ENCODE results near the gene DNMT1.
"Not testable (repeated sequence)": the region's sequence is repeated elsewhere in the genome, so short reads cannot be mapped to it uniquely, and the experiment has no call there.

DNMT1 gene

GRCh38 chr19:10222201-10222890 is 27.6 kb upstream of the DNMT1 start:
- no peak for DNase-seq (ENCODE audit: low read depth)

- no peak for DNase-seq (ENCODE audit: low read depth)
These were observed 25.9 kb upstream of the DNMT1 start for GRCh38 chr19:10220695-10221094.

- DNase-seq (ENCODE audit: low read depth): no peak
These were observed 24.9 kb upstream of the DNMT1 start for GRCh38 chr19:10219678-10220077.

GRCh38 chr19:10217085-10217484 is 22.3 kb upstream of the DNMT1 start:
- no peak for DNase-seq (ENCODE audit: low read depth)

GRCh38 chr19:10214784-10215183 is 20.0 kb upstream of the DNMT1 start:
- no peak for DNase-seq (ENCODE audit: low read depth)

GRCh38 chr19:10211691-10212090 is 16.9 kb upstream of the DNMT1 start:
- DNase-seq (ENCODE audit: low read depth): no peak

- no peak for DNase-seq (ENCODE audit: low read depth)
These were observed 16.3 kb upstream of the DNMT1 start for GRCh38 chr19:10211061-10211460.

- no peak for DNase-seq (ENCODE audit: low read depth)
These were observed 14.6 kb upstream of the DNMT1 start for GRCh38 chr19:10209315-10209714.

GRCh38 chr19:10207026-10207425 is 12.3 kb upstream of the DNMT1 start:
- no peak for DNase-seq (ENCODE audit: low read depth)

GRCh38 chr19:10206226-10206885 is 11.6 kb upstream of the DNMT1 start:
- no peak for DNase-seq (ENCODE audit: low read depth)

GRCh38 chr19:10205636-10206035 is 10.9 kb upstream of the DNMT1 start:
- no peak for DNase-seq (ENCODE audit: low read depth)

GRCh38 chr19:10203686-10204085 is 8.9 kb upstream of the DNMT1 start:
- DNase-seq (ENCODE audit: low read depth): no peak

GRCh38 chr19:10201176-10201575 is 6.4 kb upstream of the DNMT1 start:
- no peak for DNase-seq (ENCODE audit: low read depth)

- DNase-seq (ENCODE audit: low read depth): not testable (repeated sequence)
These were observed 5.3 kb upstream of the DNMT1 start for GRCh38 chr19:10200101-10200500.

- DNase-seq (ENCODE audit: low read depth): not testable (repeated sequence)
These were observed 4.3 kb upstream of the DNMT1 start for GRCh38 chr19:10198889-10199644.

GRCh38 chr19:10195199-10195519 is 406 bp upstream of the DNMT1 start:
- no peak for DNase-seq (ENCODE audit: low read depth)

GRCh38 chr19:10193790-10194499 is 808 bp downstream of the DNMT1 start:
- DNase-seq (ENCODE audit: low read depth): peak; percentile 12

GRCh38 chr19:10192922-10193321 is 1.8 kb downstream of the DNMT1 start:
- no peak for DNase-seq (ENCODE audit: low read depth)

GRCh38 chr19:10191347-10191746 is 3.4 kb downstream of the DNMT1 start:
- DNase-seq (ENCODE audit: low read depth): no peak

GRCh38 chr19:10190026-10190425 is 4.7 kb downstream of the DNMT1 start:
- DNase-seq (ENCODE audit: low read depth): no peak

GRCh38 chr19:10189616-10190015 is 5.1 kb downstream of the DNMT1 start:
- no peak for DNase-seq (ENCODE audit: low read depth)

- no peak for DNase-seq (ENCODE audit: low read depth)
These were observed 7.4 kb downstream of the DNMT1 start for GRCh38 chr19:10187315-10187714.

- DNase-seq (ENCODE audit: low read depth): no peak
These were observed 10.1 kb downstream of the DNMT1 start for GRCh38 chr19:10184636-10185035.
